Measurements from ENCODE around the gene PEDS1.
A peak's percentile ranks its signal among the peaks of the same experiment; 100 is the strongest.

Gene PEDS1

DNA sequence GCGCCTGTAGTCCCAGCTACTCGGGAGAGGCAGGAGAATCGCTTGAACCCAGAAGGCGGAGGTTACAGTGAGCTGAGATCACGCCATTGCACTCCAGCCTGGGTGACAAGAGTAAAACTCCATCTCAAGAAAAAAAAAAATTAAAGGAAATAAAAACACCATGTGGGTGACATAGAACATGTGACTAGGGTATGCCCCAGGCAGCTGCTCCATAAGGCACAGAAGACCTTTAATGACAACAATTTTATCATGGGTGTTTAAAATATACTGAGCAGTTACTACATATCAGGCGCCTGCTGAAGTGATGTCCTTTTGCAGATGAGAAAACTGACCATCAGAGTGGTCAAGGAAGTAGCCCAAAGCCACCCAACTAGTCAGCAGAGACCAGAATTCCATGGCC lies 8.0 kb downstream of the PEDS1 start:
- no peak for DNase-seq (ENCODE audit: low read depth)
- H3K4me3 ChIP-seq (ENCODE audit: low read length): no peak overlapping the region
- TF ChIP-seq, protein P1, sequence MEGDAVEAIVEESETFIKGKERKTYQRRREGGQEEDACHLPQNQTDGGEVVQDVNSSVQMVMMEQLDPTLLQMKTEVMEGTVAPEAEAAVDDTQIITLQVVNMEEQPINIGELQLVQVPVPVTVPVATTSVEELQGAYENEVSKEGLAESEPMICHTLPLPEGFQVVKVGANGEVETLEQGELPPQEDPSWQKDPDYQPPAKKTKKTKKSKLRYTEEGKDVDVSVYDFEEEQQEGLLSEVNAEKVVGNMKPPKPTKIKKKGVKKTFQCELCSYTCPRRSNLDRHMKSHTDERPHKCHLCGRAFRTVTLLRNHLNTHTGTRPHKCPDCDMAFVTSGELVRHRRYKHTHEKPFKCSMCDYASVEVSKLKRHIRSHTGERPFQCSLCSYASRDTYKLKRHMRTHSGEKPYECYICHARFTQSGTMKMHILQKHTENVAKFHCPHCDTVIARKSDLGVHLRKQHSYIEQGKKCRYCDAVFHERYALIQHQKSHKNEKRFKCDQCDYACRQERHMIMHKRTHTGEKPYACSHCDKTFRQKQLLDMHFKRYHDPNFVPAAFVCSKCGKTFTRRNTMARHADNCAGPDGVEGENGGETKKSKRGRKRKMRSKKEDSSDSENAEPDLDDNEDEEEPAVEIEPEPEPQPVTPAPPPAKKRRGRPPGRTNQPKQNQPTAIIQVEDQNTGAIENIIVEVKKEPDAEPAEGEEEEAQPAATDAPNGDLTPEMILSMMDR (IDR thresholded peaks at IDR 0.05; ENCODE audit: insufficient read depth, low read depth, low read length, missing control alignments): no peak

DNA sequence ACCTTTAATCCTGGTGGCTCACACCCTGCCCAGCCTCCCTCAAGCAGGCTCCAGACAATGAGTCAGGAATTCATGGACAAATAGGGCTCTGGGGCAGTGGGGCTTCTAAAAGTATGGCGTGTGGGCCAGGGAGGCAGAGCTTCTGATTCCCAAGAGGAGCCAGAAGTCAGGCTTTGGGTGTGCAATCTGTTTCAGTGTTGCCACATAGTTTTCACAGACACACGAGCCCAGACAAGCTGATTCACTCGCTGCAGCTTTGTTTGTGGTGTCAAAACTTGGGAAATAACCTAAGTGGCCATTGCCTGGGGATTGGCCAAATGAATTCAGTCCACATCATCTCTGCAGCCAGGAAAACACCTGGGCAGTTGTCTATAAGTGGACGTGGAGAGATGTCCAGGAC lies 9.2 kb downstream of the PEDS1 start:
- TF ChIP-seq, protein P1 (IDR thresholded peaks at IDR 0.05; ENCODE audit: insufficient read depth, low read depth, low read length, missing control alignments): no peak
- no peak overlapping the region for H3K4me3 ChIP-seq (ENCODE audit: low read length)
- peak; percentile 100 for DNase-seq (ENCODE audit: low read depth)

DNA sequence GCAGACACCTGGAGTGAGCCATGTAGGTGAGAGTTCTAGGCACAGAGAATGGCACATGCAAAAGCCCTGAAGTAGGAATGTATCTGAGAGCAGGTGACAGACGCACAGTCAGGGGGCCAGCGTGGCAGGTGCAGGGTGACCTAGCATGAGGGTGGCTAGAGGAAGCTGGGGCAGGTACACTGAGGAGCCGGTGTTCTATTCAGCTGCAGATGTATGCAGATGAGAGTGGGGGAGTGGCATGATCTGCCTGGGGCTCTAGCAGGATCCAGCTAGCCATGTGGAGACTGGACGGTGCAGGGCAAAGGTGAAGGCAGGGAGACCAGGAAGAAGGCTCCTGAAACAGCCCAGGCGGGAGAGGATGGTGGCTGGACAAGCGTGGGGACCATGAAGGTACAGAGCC lies 10.7 kb downstream of the PEDS1 start:
- no peak for DNase-seq (ENCODE audit: low read depth)
- TF ChIP-seq, protein P1 (IDR thresholded peaks at IDR 0.05; ENCODE audit: insufficient read depth, low read depth, low read length, missing control alignments): no peak
- no peak overlapping the region for H3K4me3 ChIP-seq (ENCODE audit: low read length)

DNA sequence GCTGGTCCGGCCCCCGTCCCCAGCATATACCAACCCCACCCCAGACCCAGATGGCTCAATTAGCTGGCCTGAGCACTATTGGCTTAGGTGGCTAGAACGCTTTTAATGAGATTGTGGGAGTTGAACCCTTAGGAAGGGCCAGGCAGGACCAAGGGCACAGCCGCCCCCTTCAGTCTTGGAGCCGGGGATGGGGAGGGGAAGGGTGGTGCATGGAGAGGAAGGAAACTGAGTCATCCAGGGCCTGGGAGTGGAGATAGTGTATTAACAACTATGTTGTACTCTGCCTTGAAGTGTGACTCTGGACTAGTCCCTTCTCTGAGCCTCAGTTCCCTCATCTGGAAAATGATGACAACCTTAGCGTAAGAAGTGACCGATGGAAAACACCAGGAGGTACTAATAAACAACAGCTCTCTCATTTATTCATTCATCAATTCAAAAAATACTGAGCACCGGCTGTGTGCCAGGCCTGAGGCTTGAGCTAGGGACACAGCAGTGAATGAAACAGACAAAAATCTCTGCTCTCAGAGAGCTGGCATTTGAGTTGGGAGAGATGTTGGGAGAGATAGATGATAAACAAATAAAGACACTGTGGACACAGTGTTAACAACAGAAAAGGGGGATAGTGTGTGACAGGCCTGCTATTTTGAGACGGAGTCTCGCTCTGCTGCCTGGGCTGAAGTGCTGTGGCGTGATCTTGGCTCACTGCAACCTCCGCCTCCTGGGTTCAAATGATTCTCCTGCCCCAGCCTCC lies 11.5 kb downstream of the PEDS1 start:
- DNase-seq (ENCODE audit: low read depth): no peak
- H3K4me3 ChIP-seq (ENCODE audit: low read length): no peak overlapping the region

DNA sequence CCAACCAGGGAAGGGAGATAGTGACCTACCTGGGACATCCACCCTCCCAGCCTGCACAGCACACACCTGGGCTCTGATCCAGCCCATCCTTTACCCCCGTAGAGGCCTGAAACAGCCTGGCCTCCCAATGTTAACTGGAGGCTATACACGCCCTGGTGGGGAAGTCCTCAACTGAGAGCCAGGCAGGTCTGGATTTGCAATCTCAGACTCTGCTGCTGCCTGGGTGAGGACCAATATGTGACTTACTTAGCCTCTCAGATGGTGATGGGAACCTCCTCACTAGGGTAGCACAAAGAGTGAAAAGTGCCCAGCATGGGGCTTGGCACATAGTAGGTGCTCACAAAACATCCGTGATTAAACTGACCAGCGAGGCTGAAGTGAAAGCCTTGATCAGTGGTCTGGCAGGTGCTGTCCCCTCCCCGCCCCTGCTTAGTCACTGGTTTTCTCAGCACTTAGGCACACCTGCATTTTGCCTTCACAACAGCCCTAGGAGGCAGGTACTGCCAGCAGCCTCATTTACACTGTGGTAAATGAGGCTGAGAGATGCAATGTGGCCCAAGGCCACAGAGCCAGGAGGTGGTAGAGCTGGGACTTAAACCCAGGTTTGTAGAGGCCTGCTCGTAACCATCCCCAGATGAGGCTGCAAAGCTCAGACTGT lies 12.4 kb downstream of the PEDS1 start:
- peak; percentile 87 for DNase-seq (ENCODE audit: low read depth)
- no peak overlapping the region for H3K4me3 ChIP-seq (ENCODE audit: low read length)
- TF ChIP-seq, protein P1 (IDR thresholded peaks at IDR 0.05; ENCODE audit: insufficient read depth, low read depth, low read length, missing control alignments): no peak

More for the DNA sequence above, 11.5 kb downstream of the PEDS1 start:
- TF ChIP-seq, protein P1 (IDR thresholded peaks at IDR 0.05; ENCODE audit: insufficient read depth, low read depth, low read length, missing control alignments): no peak

DNA sequence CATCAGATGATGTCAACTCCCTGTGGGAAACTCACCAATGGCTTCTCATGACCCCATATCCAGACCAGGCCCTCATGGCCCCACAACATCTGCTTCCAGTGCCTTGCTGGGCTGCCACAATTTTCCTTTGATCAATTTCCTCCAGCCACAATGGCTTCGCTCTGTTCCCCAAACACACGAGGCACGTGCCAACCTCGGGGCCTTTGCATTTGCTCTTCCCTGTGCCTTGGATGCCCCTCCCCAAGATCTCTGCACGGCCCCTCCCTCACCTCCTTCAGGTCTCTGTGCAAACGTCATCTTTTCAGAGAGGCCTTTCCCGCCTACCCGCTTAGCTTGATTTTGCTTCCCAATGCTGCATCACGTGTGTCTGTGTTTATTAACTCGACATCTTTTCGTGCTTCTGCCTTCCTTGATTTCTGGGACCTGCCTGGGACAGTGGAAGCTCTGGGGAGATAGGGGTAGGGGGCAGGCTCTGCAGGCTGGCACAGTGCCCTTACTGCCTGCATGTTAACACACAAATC lies 13.1 kb downstream of the PEDS1 start:
- H3K4me3 ChIP-seq (ENCODE audit: low read length): no peak overlapping the region
- TF ChIP-seq, protein P1 (IDR thresholded peaks at IDR 0.05; ENCODE audit: insufficient read depth, low read depth, low read length, missing control alignments): no peak
- no peak for DNase-seq (ENCODE audit: low read depth)
